SK-N-SH treated with all-trans-retinoic acid at 6 μM for 48 hours (cell line): Measurements from ENCODE around the gene AURKB.
"Not testable (repeated sequence)": the region's sequence is repeated elsewhere in the genome, so short reads cannot be mapped to it uniquely, and the experiment has no call there.

Source experiments
- ATAC-seq: fragments of 200-7000 bp; cut with Tn5 transposase; 3 replicates; pipeline ENCODE4 v1.9.1; 2020; ENCODE audit warnings: mild to moderate bottlenecking, moderate library complexity
- ARNTL ChIP-seq: fragments of 450-650 bp; formaldehyde crosslinking; IDR thresholded peaks from 2 replicates; pipeline ENCODE4 v1.5.0; 2020; ENCODE audit warnings: low read depth, mild to moderate bottlenecking, moderate library complexity, borderline replicate concordance
- BACH2 ChIP-seq: fragments of 250-450 bp; sonication (Bioruptor Pico); IDR thresholded peaks from 2 replicates; pipeline ENCODE4 v1.9.0; 2021; ENCODE audit warnings: mild to moderate bottlenecking, borderline replicate concordance
- CSDC2 ChIP-seq: fragments of 250-450 bp; sonication (Bioruptor Pico); IDR thresholded peaks from 2 replicates; pipeline ENCODE4 v1.5.0; 2020; ENCODE audit warnings: mild to moderate bottlenecking, moderate library complexity
- CSRNP3 ChIP-seq: fragments of 250-450 bp; sonication (Bioruptor Pico); IDR thresholded peaks from 2 replicates; pipeline ENCODE4 v1.5.1; 2021; ENCODE audit warnings: mild to moderate bottlenecking, moderate library complexity
- ESRRG ChIP-seq: fragments of 250-450 bp; sonication (Bioruptor Pico); IDR thresholded peaks from 2 replicates; pipeline ENCODE4 v1.6.1; 2021; ENCODE audit warnings: mild to moderate bottlenecking
- GLIS3 ChIP-seq: fragments of 250-450 bp; sonication (Bioruptor Pico); IDR thresholded peaks from 2 replicates; pipeline ENCODE4 v1.5.0; 2020; ENCODE audit warnings: mild to moderate bottlenecking, moderate library complexity
- ISL1 ChIP-seq: fragments of 250-450 bp; sonication (Bioruptor Pico); IDR thresholded peaks from 2 replicates; pipeline ENCODE4 v2.1.2; 2022; ENCODE audit warnings: mild to moderate bottlenecking, moderate library complexity
- OSR1 ChIP-seq: fragments of 250-450 bp; sonication (Bioruptor Pico); IDR thresholded peaks from 2 replicates; pipeline ENCODE4 v1.8.0; 2022; ENCODE audit warnings: moderate library complexity, mild to moderate bottlenecking, inconsistent platforms
- PATZ1 ChIP-seq: fragments of 250-450 bp; sonication (Bioruptor Pico); IDR thresholded peaks from 2 replicates; pipeline ENCODE4 v1.8.0; 2020; ENCODE audit warnings: mild to moderate bottlenecking, moderate library complexity, borderline replicate concordance
- PPARA ChIP-seq: fragments of 250-450 bp; sonication (Bioruptor Pico); IDR thresholded peaks from 2 replicates; pipeline ENCODE4 v1.5.0; 2020; ENCODE audit warnings: mild to moderate bottlenecking, borderline replicate concordance
- RARB ChIP-seq: fragments of 250-450 bp; sonication (Bioruptor Pico); IDR thresholded peaks from 2 replicates; pipeline ENCODE4 v1.8.0; 2021; ENCODE audit warnings: mild to moderate bottlenecking, moderate library complexity
- SNAI2 ChIP-seq: fragments of 250-450 bp; sonication (Bioruptor Pico); IDR thresholded peaks from 2 replicates; pipeline ENCODE4 v1.5.0; 2020; ENCODE audit warnings: mild to moderate bottlenecking, moderate library complexity
- TCF4 ChIP-seq: fragments of 250-450 bp; sonication (Bioruptor Pico); IDR thresholded peaks from 2 replicates; pipeline ENCODE4 v1.8.0; 2021; ENCODE audit warnings: mild to moderate bottlenecking, moderate library complexity, borderline replicate concordance
- TOX ChIP-seq: fragments of 250-450 bp; sonication (Bioruptor Pico); IDR thresholded peaks from 2 replicates; pipeline ENCODE4 v1.8.0; 2021; ENCODE audit warnings: mild to moderate bottlenecking, moderate library complexity, borderline replicate concordance
- ZC3H10 ChIP-seq: fragments of 250-450 bp; sonication (Bioruptor Pico); IDR thresholded peaks from 2 replicates; pipeline ENCODE4 v1.5.1; 2021; ENCODE audit warnings: mild to moderate bottlenecking, moderate library complexity
- ZFP3 ChIP-seq: fragments of 250-450 bp; sonication (Bioruptor Pico); IDR thresholded peaks from 2 replicates; pipeline ENCODE4 v1.5.0; 2020; ENCODE audit warnings: mild to moderate bottlenecking, moderate library complexity
- ZFP30 ChIP-seq: fragments of 450-650 bp; formaldehyde crosslinking; IDR thresholded peaks from 2 replicates; pipeline ENCODE4 v1.5.0; 2022; ENCODE audit warnings: mild to moderate bottlenecking, moderate library complexity
- ZNF565 ChIP-seq: fragments of 450-650 bp; formaldehyde crosslinking; conservative IDR thresholded peaks from 2 replicates; pipeline ENCODE4 v1.5.0; 2020; ENCODE audit warnings: low read depth, mild to moderate bottlenecking, moderate library complexity
- ZNF70 ChIP-seq: fragments of 450-650 bp; formaldehyde crosslinking; IDR thresholded peaks from 2 replicates; pipeline ENCODE4 v1.5.0; 2020; ENCODE audit warnings: mild to moderate bottlenecking, moderate library complexity
- TF ChIP-seq, protein P1 (sequence below): fragments of 250-450 bp; sonication (Bioruptor Pico); IDR thresholded peaks from 2 replicates; pipeline ENCODE4 v1.5.1; 2020; ENCODE audit warnings: low read depth, mild to moderate bottlenecking, moderate library complexity
- TF ChIP-seq, protein P2 (sequence below): fragments of 250-450 bp; sonication (Bioruptor Pico); IDR thresholded peaks from 2 replicates; pipeline ENCODE4 v1.5.0; 2020; ENCODE audit warnings: mild to moderate bottlenecking, moderate library complexity

Gene AURKB

GRCh38 chr17:8221663-8222379 lies 11.4 kb upstream of the AURKB start:
- TF ChIP-seq ZC3H10 (CRISPR knock-in tag) (no peak), ESRRG (no peak), CSRNP3 (CRISPR knock-in tag) (no peak), ZFP30 (CRISPR knock-in tag) (no peak), BACH2 (CRISPR knock-in tag) (no peak), ISL1 (CRISPR knock-in tag) (no peak), ARNTL (no peak), TOX (no peak), ZNF565 (CRISPR knock-in tag) (no peak), RARB (CRISPR knock-in tag) (no peak), OSR1 (CRISPR knock-in tag) (no peak), ZNF70 (CRISPR knock-in tag) (no peak), PATZ1 (CRISPR knock-in tag) (no peak; the same call in 1 of the 2 replicates), TCF4 (CRISPR knock-in tag) (no peak), ZFP3 (no peak), GLIS3 (no peak), PPARA (CRISPR knock-in tag) (no peak), SNAI2 (no peak)
- TF ChIP-seq, protein P1, sequence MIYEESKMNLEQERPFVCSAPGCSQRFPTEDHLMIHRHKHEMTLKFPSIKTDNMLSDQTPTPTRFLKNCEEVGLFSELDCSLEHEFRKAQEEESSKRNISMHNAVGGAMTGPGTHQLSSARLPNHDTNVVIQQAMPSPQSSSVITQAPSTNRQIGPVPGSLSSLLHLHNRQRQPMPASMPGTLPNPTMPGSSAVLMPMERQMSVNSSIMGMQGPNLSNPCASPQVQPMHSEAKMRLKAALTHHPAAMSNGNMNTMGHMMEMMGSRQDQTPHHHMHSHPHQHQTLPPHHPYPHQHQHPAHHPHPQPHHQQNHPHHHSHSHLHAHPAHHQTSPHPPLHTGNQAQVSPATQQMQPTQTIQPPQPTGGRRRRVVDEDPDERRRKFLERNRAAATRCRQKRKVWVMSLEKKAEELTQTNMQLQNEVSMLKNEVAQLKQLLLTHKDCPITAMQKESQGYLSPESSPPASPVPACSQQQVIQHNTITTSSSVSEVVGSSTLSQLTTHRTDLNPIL (CRISPR knock-in tag), result no peak
- TF ChIP-seq, protein P2, sequence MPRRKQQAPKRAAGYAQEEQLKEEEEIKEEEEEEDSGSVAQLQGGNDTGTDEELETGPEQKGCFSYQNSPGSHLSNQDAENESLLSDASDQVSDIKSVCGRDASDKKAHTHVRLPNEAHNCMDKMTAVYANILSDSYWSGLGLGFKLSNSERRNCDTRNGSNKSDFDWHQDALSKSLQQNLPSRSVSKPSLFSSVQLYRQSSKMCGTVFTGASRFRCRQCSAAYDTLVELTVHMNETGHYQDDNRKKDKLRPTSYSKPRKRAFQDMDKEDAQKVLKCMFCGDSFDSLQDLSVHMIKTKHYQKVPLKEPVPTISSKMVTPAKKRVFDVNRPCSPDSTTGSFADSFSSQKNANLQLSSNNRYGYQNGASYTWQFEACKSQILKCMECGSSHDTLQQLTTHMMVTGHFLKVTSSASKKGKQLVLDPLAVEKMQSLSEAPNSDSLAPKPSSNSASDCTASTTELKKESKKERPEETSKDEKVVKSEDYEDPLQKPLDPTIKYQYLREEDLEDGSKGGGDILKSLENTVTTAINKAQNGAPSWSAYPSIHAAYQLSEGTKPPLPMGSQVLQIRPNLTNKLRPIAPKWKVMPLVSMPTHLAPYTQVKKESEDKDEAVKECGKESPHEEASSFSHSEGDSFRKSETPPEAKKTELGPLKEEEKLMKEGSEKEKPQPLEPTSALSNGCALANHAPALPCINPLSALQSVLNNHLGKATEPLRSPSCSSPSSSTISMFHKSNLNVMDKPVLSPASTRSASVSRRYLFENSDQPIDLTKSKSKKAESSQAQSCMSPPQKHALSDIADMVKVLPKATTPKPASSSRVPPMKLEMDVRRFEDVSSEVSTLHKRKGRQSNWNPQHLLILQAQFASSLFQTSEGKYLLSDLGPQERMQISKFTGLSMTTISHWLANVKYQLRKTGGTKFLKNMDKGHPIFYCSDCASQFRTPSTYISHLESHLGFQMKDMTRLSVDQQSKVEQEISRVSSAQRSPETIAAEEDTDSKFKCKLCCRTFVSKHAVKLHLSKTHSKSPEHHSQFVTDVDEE (CRISPR knock-in tag), result no peak; the same call in 1 of the 2 replicates
- peak; percentile 52 for ATAC-seq

GRCh38 chr17:8220783-8221662 lies 10.6 kb upstream of the AURKB start:
- ATAC-seq, result peak; percentile 63
- TF ChIP-seq CSDC2 (CRISPR knock-in tag), result no peak
- no peak for TF ChIP-seq PPARA (CRISPR knock-in tag)
- TF ChIP-seq, protein P2 (CRISPR knock-in tag), result peak; percentile 23; the same call in 1 of the 2 replicates
- TF ChIP-seq PATZ1 (CRISPR knock-in tag), result 0 out of 2 replicates have a peak, but pooled peaks have one; percentile 49
- no peak for TF ChIP-seq ZNF565 (CRISPR knock-in tag)
- no peak for TF ChIP-seq ZC3H10 (CRISPR knock-in tag)
- no peak for TF ChIP-seq ARNTL
- no peak for TF ChIP-seq ZFP3
- TF ChIP-seq CSRNP3 (CRISPR knock-in tag), result no peak
- no peak for TF ChIP-seq BACH2 (CRISPR knock-in tag)

DNA sequence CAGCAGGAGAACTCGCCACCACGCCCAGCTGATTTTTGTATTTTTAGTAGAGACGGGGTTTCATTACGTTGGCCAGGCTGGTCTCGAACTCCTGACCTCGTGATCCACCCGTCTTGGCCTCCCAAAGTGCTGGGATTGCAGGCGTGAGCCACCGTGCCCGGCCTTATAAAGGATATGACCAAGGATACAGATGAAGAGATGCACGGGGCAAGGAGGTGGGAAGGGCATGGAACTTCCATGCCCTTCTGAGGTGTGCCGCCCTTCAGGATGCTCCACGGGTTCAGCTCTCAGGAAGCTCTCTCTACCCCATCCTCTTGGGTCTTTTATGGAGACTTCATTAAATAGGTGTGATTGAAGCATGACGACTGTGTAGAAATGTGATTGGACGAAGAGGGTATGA lies 3.6 kb upstream of the AURKB start:
- not testable (repeated sequence) for ATAC-seq
